Stimulated activated naive CD4-positive, alpha-beta T cell (primary cell): ENCODE measurements around the gene RBM46.
A peak's percentile ranks its signal among the peaks of the same experiment; 100 is the strongest.

Experiments used
- DNase-seq, 6 experiments: peaks; one replicate each; lab custom pipeline; 2025; lab: John Stamatoyannopoulos, UW

Gene RBM46, protein sequence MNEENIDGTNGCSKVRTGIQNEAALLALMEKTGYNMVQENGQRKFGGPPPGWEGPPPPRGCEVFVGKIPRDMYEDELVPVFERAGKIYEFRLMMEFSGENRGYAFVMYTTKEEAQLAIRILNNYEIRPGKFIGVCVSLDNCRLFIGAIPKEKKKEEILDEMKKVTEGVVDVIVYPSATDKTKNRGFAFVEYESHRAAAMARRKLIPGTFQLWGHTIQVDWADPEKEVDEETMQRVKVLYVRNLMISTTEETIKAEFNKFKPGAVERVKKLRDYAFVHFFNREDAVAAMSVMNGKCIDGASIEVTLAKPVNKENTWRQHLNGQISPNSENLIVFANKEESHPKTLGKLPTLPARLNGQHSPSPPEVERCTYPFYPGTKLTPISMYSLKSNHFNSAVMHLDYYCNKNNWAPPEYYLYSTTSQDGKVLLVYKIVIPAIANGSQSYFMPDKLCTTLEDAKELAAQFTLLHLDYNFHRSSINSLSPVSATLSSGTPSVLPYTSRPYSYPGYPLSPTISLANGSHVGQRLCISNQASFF

DNA sequence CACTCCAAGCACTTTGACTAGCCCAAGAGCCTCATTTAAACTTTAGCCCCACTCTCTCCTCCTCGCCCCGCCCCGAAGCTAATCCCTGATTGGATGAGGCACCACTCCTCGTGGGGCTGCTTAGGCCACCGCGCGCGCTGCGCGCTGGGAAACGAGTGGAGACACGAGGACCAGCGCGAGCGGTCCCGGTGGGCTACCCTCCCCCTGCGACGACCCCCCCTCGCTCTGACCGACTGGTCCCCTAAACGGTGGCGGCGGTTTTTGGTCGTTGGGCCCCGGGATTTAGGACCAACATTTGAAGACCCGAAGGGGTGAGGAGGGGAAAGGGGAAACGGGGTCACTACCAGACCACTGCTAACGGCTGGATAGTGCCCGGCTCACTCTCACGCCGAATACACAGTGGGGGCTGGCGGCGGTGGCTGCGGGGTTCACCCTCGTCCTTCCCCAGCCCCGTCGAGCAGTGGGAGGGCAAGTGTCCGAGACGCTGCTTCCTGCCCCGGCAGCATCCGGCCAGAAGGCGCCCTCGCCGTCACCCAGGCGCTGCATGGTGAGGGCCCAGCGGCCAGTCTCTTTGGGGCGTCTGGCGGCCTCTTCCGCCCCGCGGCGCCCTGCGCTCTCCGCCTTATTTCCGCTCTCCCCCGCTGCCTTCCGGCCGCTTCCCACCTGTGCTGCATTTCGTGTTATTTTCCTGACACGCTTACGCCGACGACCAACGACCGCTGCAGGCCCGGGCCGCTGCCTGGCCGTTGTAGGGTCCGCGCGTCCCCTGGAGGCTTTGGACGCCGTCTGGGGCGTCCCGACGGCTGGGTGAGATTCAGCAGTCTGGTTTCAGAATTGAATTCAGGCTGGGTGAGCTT lies at the start of gene RBM46:
TSS of gene RBM46 (plus strand) at position 147 of the 857 bp plus-strand sequence. CDS start 15,481 bp downstream, outside the sequence.
- DNase-seq, result no peak

DNA sequence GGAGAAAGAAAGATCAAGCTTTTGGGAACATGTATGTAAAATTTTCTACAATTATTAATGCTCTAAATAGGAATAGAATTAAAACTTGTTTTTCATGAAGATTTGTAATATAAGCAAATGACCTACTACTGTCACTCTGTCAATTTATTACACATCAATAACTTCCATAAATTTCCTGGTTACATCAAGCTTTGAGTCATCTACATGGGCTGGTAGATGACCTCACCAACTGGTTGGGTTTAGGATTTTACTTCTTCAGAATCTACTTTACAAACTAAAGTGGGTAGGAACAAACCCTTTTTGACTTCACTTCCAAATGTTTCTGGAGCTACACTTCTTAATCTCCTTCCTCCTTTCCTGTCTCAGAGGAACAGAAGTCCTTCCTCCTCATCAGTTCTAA lies 49.3 kb upstream of the RBM46 start:
- DNase-seq, result no peak

DNA sequence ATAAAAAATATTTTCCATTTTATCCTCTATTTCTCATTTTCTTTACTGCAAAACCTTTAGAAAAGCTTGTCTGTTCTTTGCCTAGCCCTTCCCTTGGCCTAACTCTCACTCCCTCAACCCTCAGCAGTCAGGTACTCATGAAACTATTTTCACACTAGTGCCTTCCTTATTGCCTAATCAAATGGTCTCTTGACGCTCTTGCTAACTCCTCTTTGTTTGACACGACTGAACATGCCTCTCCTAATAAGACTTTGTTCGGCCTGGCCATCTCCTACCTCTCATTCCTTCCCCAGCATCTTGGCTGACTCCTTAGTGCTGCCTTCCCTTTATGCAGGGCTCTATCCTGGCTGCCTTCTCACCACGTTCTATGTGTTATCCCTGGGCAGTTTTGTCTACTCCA lies 48.4 kb upstream of the RBM46 start:
- no peak for DNase-seq

DNA sequence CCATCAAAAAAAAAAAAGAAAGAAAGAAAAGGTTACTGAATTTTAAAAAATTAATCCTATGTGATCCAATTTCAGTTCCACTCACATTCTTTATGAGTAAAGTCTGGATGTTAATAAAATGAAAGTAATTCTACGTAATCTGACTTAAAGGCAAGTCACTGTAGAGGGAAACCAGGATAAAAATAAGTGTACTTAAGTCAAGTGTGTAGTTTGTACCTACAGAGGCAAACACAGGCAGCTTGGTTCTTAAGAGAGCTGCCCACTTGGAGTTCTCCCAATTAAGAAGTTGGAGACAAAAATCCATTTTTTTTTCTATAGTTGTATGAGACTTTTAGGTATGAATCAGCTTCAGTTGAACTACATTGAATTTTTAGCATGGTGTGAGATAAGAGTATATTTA lies 44.3 kb upstream of the RBM46 start:
- DNase-seq, result no peak

DNA sequence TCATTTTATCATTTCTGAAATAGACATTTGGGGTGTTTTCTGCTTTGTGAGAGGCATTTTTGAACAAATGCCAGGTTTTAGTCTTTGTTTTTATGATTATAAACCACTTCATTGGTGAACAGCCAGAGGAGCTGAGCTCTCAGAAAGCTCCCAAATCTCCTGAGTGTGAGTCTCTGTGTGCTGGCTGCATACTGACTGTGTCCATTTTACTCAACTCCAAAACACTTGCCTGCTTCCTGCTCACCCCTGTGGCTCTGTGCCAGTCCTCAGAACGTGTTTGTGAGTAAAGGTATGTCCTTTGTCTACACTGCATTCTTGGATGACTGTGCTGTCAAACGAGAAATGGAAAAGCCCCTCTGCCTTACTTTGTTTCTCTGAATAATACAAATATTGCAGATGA lies 42.6 kb upstream of the RBM46 start:
- no peak for DNase-seq

DNA sequence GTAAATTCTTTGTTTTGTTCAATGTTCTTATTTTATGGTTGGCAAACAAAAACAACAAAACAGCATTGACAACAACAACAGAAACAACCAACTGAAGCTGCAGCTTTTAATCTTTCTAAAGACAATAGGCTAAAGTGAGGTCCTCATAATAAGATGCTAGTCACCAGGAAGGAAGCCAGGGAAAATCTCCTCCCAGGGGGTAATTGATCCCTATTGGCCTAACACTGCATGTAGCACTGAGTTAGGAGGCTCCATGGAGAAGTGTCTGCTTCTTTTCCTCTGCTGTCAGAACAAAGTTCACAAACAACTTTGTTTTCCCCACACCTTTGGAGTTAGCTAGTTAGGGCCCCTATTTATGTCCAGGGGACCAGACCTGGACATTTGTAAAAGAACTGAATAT lies 42.0 kb upstream of the RBM46 start:
- no peak for DNase-seq

DNA sequence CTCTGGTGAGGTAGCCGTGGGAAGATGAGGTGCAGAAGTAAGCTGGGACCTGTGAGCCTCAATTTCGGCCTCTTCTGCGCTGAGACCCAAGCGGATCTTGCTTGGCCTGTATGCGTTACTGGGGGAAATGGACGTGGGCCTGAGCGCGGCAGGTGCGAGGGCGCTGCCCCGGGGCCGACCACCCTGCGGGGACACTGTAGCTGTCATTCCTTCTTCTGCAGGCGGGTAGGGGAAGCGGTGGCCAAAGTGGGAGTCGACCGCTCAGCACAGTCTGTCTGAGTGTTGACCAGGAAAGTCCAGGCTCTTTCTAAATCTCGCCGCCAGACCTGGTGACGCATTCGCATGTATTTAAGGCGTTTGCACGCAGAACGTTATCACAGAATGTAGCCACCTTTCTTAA lies 40.6 kb upstream of the RBM46 start:
- no peak for DNase-seq

DNA sequence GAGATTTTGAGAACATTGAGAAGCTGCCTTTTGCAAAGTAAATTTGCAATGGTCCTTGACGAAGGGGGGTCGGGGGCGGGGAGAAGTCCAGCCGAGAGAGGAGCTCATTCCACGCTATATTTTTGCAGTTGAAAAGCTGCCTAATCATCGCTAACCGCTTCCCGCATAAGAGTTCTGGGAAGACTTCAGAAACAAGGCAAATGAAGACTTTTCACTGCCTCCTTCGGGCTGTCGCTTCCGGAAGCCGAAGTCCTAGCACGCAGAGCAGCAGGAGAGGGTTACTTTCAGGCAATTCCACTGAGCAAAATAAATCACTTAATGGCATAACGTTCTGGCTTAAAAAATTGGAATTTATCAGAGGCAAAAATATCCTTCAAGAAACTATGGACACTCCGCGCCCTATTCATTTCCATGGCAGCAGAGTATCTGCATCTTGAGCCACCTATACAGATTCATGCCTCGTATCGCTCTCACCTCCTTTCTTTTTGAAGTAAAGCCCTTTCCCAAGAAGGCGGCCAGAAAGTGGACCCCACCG lies 39.9 kb upstream of the RBM46 start:
- DNase-seq, result no peak

DNA sequence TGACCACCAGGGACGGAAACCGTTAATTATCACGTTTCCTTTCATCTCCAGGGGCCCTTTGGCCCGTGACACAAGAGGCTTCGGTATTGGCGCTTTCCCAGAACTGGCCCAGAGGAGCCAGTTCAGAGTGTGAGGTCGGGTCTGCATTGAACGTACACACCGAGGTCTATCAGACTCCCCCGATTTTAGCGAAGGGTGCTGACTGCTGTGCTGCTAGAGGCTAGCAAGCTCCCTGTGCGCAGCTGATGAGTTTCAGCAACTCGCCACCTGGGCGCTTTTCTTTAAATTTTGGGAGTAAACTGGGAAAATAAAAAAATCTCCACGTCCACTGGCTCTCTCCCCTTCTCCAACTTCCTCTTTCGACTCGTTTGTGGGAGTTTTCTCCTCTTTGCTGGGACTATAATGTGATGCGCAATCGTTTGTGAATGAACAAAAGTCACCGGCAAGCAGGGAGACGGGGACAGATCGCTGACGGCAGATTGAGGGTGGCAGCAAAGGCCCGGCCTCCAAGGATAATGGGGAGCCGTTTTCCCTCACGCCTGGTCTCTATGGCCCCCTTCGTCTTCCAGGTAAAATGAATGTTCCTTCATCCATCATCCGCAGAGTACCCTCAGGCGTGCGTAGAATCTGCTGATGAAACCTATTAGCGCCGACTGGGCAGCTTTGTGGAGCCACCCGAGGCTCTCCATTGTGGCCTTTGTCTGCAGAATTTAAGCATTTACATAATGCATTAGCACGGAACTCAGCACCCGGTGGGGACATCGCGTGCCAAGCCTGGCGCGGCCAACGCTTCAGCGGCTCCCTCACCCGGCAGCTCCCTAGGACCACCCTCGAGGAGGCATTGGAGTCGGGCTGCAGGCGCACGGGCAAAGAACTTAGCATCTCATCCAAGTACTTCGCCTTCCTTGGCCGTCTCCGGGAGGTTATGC lies 38.9 kb upstream of the RBM46 start:
- DNase-seq, result no peak

DNA sequence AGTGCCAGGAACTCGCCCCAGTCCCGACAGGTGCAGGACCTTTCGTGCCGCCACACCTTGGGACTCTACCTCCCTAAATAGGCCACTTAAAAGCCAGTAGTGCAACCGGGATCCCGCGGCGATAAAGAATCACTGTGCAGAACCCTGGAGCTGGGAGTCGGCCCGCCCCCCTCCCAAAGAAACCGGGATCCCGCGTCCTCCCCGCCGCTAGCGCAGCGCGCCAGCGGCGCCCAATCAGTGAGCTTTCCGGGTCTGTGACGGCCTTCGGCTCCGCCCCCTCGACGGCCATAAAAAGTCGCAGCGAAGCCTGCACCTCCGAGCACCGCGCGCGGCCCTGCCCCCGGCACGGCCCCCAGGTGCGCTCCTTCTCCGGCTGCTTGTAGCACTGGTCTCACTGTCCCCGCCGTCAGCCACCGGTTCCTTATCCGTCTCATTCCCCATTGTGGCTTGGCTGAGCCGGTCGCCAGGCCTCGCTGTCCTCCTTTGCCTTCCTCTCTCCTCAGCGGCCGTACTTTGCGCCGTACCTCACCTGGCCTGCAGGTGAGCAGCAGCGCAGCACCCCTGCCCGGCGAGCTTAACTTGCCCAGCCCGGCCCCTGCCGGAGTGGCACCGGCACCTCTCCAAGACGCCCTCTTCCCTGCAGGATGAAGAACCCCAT lies 37.3 kb upstream of the RBM46 start, which contains the start of gene LRAT:
TSS of gene LRAT (plus strand) at position 318 of the 658 bp plus-strand sequence. CDS start at position 645, 327 bp downstream.
- DNase-seq, result peak in 4 of 6 experiments; percentile 1 to 29 (median 10)

DNA sequence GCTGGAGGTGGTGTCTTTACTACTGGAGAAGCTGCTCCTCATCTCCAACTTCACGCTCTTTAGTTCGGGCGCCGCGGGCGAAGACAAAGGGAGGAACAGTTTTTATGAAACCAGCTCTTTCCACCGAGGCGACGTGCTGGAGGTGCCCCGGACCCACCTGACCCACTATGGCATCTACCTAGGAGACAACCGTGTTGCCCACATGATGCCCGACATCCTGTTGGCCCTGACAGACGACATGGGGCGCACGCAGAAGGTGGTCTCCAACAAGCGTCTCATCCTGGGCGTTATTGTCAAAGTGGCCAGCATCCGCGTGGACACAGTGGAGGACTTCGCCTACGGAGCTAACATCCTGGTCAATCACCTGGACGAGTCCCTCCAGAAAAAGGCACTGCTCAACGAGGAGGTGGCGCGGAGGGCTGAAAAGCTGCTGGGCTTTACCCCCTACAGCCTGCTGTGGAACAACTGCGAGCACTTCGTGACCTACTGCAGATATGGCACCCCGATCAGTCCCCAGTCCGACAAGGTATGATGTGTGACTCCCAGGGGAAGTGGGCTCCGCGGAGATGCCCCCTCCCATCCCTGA lies 36.6 kb upstream of the RBM46 start:
- no peak for DNase-seq

DNA sequence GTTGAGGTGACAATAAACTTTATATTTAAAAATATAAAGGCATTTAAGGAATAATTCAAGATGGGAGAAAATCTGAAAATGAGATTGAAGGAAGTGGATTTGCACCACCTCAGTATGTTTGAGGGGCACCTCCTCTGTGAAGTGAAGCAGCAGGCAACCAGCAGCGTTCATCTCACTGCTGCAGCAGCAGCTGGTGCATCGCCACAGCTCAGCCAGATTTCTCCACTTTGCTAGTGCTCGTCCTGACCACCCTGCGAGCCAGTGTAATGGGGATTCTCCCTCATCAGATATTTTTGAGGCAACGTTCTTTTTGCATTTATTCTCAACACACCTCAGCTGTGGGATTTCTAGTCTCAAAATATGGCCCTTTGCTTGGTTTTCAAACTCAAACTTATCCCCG lies 23.4 kb upstream of the RBM46 start:
- no peak for DNase-seq

DNA sequence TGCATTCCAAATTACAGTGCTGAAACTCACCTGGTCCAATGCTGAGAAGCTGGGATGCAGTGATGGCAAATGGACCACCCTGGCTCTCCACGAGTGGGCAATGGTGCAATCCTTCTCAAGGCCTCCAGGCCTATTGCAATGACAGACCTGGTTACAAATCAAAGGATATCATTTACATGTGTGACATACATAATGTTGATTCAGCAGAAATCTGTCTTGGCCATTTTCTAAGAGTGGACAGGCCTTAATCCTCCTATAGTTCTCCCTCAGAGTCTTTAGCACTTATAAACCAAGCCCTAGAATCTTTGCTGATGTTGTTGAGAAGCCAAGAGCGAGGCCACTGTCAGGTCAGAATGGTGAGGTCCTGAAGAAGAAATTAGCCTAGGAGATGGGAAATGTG lies 20.2 kb upstream of the RBM46 start:
- no peak for DNase-seq

DNA sequence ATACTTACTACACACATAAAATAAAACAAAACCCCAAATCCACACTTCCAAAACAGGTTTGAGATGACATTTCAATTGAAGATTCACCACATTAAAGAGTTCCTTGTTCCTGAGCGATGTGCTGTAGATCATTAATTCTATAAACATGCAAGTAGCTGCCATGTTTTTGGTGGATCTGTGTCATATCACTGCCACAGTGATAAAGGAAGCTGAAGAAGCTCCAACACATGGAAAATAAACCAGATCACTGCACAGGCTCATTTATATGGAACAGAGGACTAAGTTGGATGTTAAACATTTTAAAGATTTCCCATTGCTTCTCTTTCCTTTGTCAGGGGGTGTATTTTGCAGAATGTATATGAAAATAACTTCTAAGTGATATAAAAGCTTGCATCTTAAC lies 2.8 kb upstream of the RBM46 start:
- DNase-seq, result no peak

DNA sequence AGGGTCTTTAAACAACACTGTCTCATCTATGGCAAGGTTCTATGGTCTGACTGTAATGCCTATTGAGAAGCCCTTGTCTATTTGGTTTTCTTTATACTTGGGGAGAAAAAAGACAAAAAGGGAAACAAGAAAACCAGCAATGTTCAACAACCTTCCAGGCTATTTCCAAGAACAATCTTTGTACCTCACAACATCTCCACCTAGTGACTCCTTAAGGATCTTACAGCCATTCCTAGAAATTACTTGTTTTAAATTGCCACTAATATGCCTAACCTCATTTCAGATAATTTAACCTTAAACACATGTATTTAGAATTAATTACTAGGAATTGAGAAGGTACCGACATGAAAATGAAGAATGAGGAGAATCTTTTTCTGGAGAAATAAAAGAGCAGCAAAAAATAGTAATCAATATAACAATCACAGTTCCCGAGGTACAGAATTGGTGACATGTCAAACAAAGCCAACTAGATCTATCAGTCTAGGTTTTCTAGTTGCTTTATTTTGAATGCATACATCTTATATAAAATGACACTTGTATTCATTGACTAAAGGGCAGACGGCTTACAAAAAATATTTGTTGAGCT lies 1.6 kb upstream of the RBM46 start:
- no peak for DNase-seq

DNA sequence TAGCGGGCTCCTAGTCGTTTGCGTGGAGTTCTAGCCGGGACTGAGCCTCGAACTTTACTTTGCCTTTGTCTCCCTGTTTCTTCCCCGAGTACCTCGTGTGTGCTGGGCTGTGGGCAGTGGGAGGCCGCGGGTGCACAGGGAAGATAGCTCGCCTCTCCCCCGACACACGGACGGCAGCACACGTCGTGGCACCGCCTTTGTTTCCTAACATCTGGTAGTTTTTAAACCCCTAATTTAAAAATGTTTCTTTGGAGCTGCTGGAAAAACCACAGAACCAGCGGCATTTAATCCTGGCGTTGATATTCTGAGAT lies 866 bp downstream of the RBM46 start:
- DNase-seq, result no peak

DNA sequence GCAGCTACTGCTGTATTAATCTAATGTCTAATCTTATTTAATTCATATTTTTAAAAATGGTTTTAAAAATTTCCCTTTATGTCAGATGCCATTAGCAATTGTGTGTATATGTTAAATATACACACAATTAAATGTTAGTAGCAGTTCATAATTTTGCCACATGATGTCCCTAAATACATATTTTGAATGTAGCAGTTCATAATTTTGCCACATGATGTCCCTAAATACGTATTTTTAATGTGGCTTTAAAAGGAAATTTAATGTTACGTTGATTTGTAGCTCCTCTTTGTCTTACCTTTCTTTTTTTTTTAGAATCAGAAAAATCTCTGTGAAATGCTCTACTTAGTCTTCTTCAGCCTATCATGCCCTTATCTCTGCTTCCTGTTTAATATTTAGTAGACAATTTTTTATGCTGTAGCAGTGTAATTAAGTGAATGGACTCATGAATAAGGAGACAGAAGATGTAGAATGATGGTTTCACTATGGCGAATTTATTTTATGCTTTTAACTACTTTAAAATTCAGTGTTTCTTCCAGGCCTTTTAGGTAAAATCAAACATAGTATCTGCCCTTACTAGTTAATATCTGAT lies 26.1 kb downstream of the RBM46 start:
- DNase-seq, result no peak

DNA sequence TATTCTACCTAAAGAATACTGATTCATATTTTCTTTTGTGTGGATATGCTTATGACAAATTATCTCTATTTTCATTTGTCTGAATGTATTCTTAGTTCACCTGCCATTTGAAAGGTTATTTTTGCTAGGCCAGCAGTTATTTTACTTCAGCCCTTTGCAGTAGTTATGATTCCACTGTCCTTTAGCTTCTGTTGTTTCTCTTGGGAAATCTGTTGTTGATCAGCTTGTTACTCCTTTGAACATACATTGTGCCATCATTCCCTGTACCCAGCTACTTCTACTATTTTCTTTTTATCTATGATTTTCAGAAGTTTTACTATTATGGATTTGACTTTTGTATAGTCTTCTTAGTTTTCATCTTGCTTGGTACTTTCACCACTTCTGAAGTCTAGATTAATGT lies 37.2 kb downstream of the RBM46 start:
- no peak for DNase-seq

DNA sequence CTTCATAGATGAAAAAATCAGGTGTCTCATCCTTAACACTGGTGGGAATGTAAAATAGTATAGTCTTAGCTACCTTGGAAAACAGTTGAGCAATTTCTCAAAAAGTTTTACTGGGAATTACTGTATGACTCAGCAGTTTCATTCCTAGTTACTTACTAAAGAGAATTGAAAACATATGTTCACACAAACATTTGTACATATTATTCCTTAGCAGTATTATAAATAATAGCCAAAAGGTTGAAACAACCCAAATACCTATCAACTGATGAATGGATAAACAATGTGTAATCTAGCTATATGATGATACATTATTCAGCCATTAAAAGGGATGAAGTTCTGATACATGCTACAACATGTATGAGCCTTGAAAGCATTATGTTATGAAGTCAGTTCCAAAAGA lies 41.7 kb downstream of the RBM46 start:
- no peak for DNase-seq

DNA sequence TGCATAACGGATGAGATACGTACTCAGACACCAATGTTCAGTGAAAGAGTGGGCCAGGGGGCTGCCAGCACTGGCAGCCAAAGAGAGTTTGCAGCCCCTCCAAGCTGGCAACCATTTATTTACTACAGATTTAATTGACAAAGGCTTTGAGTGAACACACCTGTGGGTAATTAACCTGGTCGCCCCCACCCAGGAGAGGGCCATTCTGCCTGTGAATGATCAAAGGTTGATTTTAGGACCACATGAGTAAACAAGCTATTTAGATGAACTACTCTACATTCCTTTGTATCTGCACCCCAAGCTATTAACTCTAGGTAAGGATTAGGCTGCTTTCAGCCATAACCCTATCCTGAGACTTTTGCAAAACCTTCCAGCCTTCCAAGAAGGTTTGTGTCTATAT lies 55.0 kb downstream of the RBM46 start:
- no peak for DNase-seq
